ENCODE data around the gene LSM14B.
"Not testable (repeated sequence)": the region's sequence is repeated elsewhere in the genome, so short reads cannot be mapped to it uniquely, and the experiment has no call there.

The LSM14B gene

GRCh38 chr20:62145688-62146018 is 23.4 kb downstream of the LSM14B start:
- in situ Hi-C loops (cut with HindIII; ENCODE audit: low sequenced_read_pairs) = no loop called here
- no peak for DNase-seq (ENCODE audit: low read depth, low spot score)
- H3K4me3 ChIP-seq (ENCODE audit: low read depth, low read length) = no peak overlapping the region
- TF ChIP-seq CTCF (IDR thresholded peaks at IDR 0.05; ENCODE audit: low read depth, low read length) = no peak

- H3K4me3 ChIP-seq (ENCODE audit: low read depth, low read length) = no peak overlapping the region
- DNase-seq (ENCODE audit: low read depth, low spot score) = no peak
- TF ChIP-seq CTCF (IDR thresholded peaks at IDR 0.05; ENCODE audit: low read depth, low read length) = no peak
- in situ Hi-C loops (cut with HindIII; ENCODE audit: low sequenced_read_pairs) = no loop called here
Observed at GRCh38 chr20:62146019-62146755, 23.9 kb downstream of the LSM14B start.

GRCh38 chr20:62147125-62147524 is 24.9 kb downstream of the LSM14B start:
- no peak for TF ChIP-seq CTCF (IDR thresholded peaks at IDR 0.05; ENCODE audit: low read depth, low read length)
- H3K4me3 ChIP-seq (ENCODE audit: low read depth, low read length) = no peak overlapping the region
- in situ Hi-C loops (cut with HindIII; ENCODE audit: low sequenced_read_pairs) = no loop called here
- DNase-seq (ENCODE audit: low read depth, low spot score) = no peak

- DNase-seq (ENCODE audit: low read depth, low spot score) = no peak
- no peak overlapping the region for H3K4me3 ChIP-seq (ENCODE audit: low read depth, low read length)
- TF ChIP-seq CTCF (IDR thresholded peaks at IDR 0.05; ENCODE audit: low read depth, low read length) = no peak
- in situ Hi-C loops (cut with HindIII; ENCODE audit: low sequenced_read_pairs) = no loop called here
Observed at GRCh38 chr20:62147528-62147927, 25.3 kb downstream of the LSM14B start.

GRCh38 chr20:62148383-62148782 is 26.1 kb downstream of the LSM14B start:
- DNase-seq (ENCODE audit: low read depth, low spot score); in situ Hi-C loops (cut with HindIII; ENCODE audit: low sequenced_read_pairs); H3K4me3 ChIP-seq (ENCODE audit: low read depth, low read length): not testable (repeated sequence)

GRCh38 chr20:62148908-62149314 is 26.6 kb downstream of the LSM14B start:
- no peak overlapping the region for H3K4me3 ChIP-seq (ENCODE audit: low read depth, low read length)
- DNase-seq (ENCODE audit: low read depth, low spot score) = no peak
- in situ Hi-C loops (cut with HindIII; ENCODE audit: low sequenced_read_pairs) = no loop called here
- TF ChIP-seq CTCF (IDR thresholded peaks at IDR 0.05; ENCODE audit: low read depth, low read length) = no peak

- no peak overlapping the region for H3K4me3 ChIP-seq (ENCODE audit: low read depth, low read length)
- TF ChIP-seq CTCF (IDR thresholded peaks at IDR 0.05; ENCODE audit: low read depth, low read length) = no peak
- in situ Hi-C loops (cut with HindIII; ENCODE audit: low sequenced_read_pairs) = no loop called here
- DNase-seq (ENCODE audit: low read depth, low spot score) = no peak
Observed at GRCh38 chr20:62149532-62150309, 27.4 kb downstream of the LSM14B start.
